Measurements from ENCODE around the gene TRPM4.
"Not testable (repeated sequence)": the region's sequence is repeated elsewhere in the genome, so short reads cannot be mapped to it uniquely, and the experiment has no call there.

Gene TRPM4

DNA sequence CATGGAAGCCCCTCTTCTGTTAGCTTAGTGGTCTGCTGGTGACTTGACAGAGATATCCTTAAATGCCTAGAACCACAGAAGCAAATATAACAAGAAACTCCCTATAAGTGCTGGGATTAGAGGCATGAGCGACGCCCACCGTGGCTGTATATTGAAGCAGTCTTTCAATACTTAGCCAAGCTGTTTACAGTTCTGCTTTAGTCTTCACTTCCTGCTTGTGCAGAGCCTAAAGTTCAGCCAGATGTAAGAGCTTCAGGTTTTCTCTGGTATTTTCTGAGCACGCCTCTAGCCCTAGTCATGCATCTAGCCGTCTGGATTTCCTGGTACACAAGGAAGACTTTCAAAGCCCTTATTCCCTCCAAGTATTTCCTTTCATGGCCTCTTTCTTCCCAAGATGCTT lies 28.5 kb downstream of the TRPM4 start:
- no peak for DNase-seq

DNA sequence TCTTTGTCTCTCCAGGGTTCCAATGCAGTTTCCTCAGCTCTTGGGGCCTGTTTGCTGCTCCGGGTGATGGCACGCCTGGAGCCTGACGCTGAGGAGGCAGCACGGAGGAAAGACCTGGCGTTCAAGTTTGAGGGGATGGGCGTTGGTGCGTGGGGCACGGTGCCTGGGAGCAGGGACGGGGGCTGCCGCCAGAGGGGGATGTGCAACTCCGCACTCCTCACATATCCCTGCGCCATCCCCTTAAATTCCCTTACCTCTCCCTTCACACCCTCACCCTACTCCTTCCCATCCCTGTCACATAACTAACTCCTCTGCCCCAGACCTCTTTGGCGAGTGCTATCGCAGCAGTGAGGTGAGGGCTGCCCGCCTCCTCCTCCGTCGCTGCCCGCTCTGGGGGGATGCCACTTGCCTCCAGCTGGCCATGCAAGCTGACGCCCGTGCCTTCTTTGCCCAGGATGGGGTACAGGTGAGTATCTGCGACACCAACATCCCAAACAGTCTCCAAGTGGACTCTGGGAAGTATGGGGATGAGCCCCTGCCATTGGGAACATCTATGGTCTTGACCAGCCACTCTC lies 31.1 kb downstream of the TRPM4 start:
- DNase-seq, result no peak

DNA sequence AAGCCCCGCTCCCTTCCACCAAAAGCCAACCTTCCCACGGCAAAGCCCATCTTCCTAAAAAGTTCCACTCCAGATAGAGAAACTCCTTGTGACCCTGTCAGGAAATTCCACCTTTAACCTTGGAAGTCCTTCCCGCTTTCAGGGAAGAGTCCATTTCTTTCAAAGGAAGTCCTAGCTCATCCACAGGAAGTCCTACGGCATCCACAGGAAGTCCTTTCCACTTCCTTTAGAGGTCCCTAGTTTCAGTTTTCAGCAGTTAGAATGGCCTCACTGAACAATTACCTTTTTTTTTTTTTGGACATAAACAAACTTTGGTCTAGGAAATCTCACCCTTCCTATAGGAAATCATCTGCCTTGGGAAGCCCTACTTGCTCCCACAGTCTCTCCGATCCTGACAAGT lies 31.7 kb downstream of the TRPM4 start:
- no peak for DNase-seq

DNA sequence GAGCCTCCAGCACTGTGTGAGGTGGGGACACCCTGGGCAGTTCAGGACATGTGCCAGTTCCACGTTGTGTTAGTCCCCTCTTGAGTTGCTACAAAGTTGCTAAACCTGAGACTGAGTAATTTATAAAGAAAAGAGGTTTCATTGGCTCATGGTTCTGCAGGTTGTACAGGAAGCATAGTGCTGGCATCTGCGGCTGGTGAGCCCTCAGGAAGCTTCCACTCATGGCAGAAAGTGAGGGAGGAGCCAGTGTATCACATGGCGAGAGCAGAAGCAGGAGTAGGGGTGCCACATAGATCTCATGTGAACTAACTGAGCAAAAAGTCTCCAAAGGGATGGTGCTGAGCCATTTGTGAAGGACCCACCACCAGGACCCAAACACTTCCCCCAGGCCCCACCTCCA lies 33.2 kb downstream of the TRPM4 start:
- DNase-seq, result no peak

DNA sequence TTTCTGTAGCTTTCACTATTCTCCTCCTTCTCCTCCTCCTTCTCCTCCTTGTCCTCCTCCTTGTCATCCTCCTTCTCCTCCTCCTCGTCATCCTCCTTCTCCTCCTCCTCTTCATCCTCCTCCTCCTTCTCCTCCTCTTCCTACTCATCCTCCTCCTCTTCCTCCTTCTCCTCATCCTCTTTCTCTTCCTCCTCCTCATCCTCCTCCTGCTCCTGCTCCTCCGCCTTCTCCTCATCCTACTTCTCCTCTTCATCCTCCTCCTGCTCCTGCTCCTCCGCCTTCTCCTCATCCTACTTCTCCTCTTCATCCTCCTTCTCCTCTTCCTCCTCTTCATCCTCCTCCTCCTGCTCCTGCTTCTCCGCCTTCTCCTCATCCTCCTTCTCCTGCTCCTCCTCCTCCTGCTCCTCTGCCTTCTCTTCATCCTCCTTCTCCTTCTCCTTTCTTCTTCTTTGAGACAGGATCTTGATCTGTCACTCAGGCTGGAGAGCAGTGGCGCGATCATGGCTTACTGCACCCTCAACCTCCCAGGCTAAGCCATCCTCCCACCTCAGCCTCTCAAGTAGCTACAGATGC lies 36.3 kb downstream of the TRPM4 start:
- no peak for DNase-seq

DNA sequence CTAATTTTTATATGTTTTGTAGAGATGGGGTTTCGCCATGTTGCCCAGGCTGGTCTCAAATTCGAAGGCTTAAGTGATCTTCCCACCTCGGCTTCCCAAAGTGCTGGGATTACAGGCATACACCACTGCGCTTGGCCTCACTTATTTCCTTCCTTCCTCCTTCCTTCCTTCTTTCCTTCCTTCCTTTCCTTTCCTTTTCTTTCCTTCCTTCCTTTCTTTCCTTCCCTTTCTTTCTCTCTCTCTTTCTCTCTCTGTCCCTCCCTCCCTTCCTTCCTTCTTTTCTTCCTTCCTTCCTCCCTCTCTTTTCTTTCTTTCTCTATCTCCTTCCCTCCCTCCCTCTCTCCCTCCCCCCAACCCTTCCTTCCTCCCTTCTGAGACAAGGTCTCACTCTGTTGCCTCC lies 36.8 kb downstream of the TRPM4 start:
- DNase-seq, result no peak

DNA sequence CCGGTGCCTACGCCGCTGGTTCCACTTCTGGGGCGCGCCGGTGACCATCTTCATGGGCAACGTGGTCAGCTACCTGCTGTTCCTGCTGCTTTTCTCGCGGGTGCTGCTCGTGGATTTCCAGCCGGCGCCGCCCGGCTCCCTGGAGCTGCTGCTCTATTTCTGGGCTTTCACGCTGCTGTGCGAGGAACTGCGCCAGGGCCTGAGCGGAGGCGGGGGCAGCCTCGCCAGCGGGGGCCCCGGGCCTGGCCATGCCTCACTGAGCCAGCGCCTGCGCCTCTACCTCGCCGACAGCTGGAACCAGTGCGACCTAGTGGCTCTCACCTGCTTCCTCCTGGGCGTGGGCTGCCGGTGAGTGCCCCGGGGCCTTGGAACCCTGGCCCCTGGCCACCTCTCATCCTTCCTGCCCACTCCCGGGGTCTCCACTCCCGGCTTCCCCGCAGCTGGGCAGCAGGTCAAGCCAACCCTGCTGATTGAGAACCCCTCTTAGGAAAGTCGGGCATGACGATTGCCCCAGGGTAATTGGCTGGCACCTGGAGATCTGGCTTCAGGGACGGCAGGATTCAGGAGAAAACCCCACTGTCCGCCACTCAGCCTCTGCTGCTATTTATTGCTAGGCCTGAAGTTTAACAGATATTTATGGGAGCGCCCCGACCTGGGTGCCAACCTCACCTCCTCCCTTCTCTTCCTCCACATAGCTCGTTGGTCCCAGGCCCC lies 39.1 kb downstream of the TRPM4 start:
- peak in 8 of 56 donors; percentile 3 to 38 (median 22) for DNase-seq

DNA sequence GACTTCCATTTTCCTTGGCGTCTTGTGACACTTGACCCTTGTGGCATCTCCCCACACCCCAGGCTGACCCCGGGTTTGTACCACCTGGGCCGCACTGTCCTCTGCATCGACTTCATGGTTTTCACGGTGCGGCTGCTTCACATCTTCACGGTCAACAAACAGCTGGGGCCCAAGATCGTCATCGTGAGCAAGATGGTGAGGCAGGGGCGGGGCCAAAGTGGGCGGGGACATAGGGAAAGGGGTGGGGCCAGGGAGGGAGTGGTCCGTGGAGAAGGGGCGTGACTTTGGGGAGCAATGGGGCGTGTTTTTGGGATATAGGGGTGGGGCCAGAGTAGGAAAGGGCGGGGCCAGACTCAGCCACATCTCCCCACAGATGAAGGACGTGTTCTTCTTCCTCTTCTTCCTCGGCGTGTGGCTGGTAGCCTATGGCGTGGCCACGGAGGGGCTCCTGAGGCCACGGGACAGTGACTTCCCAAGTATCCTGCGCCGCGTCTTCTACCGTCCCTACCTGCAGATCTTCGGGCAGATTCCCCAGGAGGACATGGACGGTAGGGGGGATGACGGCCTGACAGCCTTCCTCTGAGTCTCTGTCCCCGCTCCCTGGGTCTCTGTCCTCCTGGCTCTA lies 42.8 kb downstream of the TRPM4 start:
- no peak for DNase-seq

DNA sequence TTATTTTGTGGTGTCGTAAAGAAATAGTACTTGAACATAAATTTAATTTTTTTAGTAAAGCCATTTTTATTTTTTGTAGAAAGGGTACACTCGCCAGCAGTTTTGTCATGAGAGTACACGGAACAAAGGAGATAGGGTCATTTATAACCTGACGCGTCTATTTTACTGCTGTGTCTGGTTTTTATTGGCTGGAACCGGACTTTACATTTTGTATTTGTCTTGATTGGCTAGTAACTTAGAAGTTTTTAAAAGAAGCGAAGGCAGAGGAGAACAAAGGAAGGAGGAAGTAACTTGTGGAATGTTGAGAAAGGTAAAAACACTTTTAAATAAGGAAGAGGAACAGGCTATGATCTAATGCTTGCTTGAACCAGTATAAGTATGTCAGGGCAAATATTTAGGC lies 43.5 kb downstream of the TRPM4 start:
- DNase-seq, result no peak

DNA sequence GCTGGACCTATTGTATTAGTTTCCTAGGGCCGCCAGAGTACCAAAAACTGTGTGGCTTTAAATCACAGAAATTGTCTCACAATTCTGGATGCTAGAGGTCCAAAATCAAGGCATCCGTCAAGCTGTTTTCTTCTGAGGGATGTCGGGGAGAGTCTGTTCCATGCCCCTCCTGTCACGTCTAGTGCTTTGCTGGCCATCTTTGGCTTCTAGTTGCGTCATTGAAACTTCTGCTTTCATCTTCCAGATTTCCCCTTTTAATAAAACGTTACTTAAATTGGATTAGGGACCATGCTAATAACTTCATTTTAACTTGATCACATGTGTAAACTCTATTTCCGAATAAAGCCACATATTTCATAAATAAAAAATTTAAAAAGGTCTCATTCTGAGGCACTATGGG lies 47.5 kb downstream of the TRPM4 start:
- DNase-seq, result no peak

DNA sequence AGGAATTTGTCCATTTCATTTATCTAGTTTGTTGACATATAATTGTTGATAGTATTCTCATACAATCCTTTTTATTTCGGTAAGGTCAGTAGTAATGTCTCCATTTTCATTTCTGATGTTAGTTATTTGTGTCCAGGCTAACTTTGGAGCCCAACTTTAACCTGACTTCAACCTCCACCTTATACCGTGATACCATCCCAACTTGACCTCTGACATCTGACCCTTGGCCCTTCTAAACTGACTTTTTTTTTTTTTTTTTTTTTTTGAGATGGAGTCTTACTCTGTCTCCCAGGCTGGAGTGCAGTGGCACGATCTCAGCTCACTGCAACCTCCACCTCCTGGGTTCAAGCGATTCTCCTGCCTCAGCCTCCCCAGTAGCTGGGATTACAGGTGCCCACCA lies 51.9 kb downstream of the TRPM4 start:
- DNase-seq, result not testable (repeated sequence)

DNA sequence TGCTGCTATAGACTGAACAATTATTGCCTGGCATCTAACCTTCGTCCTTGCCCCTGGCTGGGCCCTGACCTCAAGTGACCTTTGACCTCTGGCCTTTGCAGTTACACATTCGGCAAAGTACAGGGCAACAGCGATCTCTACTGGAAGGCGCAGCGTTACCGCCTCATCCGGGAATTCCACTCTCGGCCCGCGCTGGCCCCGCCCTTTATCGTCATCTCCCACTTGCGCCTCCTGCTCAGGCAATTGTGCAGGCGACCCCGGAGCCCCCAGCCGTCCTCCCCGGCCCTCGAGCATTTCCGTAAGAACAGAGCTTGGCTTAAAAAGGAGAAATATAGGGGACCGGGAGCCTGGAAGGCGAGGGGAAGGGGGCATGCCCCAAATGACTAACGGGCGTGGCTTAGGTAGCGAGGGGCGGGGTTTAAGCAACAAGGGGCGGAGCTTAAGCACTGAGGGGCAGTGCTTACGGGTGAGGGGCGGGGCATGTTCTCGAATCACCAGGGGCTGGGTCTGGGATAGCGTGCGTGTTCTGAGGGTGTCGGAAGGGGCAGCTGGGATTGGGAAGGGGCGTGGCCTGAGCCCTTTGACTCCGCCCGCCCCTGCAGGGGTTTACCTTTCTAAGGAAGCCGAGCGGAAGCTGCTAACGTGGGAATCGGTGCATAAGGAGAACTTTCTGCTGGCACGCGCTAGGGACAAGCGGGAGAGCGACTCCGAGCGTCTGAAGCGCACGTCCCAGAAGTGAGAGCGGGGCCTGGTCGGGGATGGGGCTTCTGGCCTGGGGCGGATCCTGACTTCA lies 52.7 kb downstream of the TRPM4 start:
- peak in 8 of 56 donors; percentile 2 to 30 (median 10) for DNase-seq

DNA sequence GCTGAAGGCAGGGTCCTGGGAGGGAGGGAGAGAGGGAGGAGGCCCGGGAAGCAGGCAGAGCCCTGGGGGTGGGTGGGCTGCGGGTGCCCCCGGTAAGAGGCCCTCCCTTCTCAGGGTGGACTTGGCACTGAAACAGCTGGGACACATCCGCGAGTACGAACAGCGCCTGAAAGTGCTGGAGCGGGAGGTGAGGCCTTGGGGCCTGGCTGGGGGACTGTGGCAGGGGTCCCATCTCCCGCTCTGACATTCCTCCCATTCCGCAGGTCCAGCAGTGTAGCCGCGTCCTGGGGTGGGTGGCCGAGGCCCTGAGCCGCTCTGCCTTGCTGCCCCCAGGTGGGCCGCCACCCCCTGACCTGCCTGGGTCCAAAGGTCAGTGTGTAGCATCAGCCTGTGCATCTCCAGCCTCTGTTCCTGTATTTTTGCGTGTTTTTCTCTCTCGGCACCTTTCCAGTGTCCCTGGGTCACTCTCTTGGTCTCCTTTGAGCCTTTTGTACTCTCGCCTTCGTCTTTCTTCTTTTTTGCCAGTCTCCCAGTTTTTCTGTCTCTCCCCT lies 53.4 kb downstream of the TRPM4 start:
- DNase-seq, result no peak

DNA sequence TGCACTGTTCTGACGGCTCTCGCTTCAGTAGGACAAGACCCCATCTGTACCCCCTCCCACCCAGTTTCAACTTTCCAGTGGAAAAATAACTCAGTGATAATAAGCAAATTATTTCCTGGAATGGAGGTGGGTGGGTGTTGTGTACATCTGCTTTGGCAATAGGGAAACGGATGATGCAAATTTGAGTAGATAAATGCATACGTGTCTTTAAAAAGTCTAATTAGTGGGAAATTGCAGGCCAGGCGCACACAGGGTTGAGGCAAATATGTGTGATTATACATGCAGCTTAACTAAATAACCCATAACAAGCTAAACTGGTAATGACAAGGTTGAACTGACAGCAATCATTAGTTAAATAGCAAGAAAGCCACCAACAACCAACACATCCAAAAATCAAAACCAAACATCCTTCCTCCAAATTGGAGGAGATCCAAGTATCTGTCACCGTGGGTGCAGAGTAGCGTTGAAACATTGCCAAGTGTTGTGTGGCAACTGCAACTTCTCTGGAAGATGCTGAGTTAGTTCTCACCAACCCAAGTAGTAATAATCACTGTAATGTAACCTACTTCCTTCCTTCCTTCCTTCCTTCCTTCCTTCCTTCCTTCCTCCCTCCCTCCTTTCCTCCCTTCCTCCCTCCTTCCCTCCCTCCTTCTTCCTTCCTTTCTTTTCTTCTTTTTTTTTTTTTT lies 54.6 kb downstream of the TRPM4 start:
- peak in 6 of 56 donors; percentile 2 to 39 (median 6) for DNase-seq

DNA sequence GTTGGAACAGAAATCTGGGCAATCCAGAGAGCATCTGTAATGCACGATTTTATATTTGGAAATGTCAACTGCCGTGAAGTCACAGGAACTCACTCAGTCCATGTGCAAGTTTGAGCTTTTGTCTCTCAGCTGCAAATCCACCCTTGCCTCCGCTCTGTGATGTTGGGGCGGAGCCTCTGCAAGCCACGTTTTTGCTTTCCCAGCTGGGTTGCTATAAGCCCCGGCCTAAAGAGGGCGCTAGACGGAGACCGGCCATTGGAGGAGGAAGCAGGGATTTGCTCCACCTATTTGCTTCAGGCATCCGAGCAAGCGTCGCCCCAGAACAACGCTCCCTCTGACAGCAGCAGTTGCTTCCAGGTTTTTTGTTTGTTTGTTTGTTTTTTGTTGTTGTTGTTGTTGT lies 56.2 kb downstream of the TRPM4 start:
- no peak for DNase-seq

DNA sequence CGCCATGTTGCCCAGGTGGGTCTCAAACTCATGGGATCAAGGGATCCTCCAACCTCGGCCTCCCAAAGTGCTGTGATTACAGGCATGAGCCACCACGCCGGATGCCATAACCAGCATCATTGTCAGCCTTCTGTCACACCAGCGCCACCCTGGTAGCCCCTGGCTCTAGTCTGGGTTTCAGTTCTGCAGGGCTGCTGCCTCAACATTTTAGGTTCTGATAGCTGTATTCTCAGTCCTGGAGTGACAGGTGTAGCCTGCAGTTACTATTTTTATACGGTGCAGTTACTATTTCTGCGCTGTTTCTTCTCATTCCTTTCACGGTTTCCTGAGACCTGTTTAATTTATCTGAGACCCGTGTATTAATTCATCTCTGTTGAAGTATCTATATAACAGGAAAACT lies 57.1 kb downstream of the TRPM4 start:
- no peak for DNase-seq

DNA sequence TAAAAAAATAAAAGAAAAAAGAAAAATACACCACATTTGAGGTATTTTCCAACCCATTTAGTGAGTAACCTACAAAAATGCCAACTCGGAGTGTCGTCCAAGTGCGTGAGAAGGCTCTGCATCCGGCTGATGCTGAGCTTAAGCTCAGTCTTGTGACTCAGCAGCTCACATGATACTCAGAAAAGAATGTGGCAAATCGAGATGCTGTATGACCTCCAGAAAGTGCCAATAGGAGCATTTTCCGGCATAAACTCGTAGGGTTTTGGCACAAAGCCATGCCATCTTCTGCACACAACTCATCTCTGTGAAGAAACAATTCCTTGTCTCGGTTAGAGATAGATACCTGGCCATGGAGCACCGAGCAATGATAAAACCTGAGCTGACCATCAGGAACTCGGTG lies 58.5 kb downstream of the TRPM4 start:
- no peak for DNase-seq

DNA sequence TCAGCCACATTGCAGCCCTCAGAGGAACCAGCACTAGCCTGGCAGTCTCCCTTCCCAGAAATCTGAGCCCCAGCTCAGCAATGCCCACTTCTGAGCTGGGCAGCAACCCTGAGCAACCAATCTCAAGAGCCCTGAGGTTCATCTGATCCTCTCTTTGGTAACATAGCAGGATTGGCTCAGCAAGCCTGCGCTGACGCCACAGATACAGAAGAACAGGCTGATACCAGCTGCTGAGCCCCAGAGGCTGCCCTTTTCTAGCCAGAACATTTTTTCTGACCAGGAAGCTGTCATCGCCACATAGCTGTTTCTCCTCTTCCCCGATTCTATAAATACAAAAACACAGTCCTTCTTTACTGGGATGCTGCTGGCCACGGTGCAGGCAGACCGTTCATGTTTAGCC lies 59.8 kb downstream of the TRPM4 start:
- DNase-seq, result no peak

DNA sequence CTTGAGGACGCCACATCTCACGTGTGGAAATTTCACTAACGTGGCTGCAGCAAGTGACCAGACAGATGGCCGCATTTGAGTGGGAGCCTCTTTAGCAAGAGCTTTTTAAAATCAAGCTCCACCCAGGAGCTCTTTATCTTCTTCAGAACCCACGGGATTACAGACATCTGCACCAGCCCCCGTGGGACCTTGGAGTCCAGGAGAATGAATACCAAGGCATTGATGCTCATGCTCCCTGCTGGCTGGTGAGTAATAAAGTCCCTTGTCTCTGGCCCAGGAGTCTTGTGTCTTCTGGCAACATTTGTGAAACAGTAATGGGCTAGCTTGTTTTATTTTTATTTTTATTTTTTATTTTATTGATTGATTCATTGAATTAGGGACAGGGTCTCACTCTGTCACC lies 64.4 kb downstream of the TRPM4 start:
- DNase-seq, result no peak

DNA sequence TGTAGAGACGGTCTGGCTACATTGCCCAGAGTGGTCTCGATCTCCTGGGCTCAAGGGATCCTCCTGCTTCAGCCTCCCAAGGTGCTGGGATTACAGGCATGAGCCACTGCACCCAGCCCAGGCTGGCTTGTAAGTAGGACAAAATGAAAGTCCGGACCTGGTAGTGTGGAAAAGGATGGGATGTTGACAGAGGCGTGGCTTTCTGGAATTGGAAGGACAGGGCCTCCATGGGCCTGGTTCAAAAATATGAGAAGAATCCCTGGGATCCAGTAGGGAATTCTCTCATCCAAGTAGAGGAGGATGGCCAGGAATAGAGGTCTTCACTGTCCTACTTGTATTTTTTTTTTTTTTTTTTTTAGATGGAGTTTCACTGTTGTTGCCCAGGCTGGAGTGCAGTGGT lies 64.9 kb downstream of the TRPM4 start:
- no peak for DNase-seq

DNA sequence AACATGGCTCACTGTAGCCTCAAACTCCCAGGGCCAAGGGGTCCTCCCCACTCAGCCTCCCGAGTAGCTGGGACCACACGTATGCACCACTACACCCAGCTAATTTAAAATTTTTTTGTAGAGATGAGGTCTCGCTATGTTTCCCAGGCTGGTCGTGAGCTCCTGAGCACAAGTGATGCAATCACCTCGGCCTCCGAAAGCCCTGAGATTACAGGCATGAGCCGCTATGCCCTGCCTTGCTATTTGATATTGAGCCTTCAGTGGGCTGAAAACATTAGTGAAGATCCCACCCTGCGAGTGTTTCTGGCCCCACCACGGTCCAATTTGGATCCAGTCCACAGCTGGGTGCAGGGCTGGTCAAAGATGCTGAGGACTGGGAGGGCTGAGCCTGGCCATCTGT lies 65.9 kb downstream of the TRPM4 start:
- no peak for DNase-seq

All from amygdala (tissue), 56 donors.